H9 (cell line): ENCODE measurements around the gene NAE1. TPM values are rescaled to one million over a fixed set of nuclear protein-coding genes. Genes with fewer than 3 reads are reported as not detected.

Source experiments
- DNase-seq: peaks from one replicate; pipeline ENCODE4 v3.0.0-alpha.2; 2017
- H2AFZ ChIP-seq: one replicate; pipeline ENCODE4 v1.6.1; 2013; ENCODE audit warnings: mild to moderate bottlenecking, low read length, control low read depth, moderate library complexity
- H2AK5ac ChIP-seq: 2 replicates; pipeline ENCODE4 v1.6.1; 2013; ENCODE audit warnings: low read length, control low read depth, mixed read lengths; ENCODE audit not compliant: insufficient read length
- H2BK120ac ChIP-seq: one replicate; pipeline ENCODE4 v1.6.1; 2013; ENCODE audit warnings: low read depth, mild to moderate bottlenecking, low read length, control low read depth, inconsistent platforms; ENCODE audit not compliant: poor library complexity, severe bottlenecking
- H2BK12ac ChIP-seq: 2 replicates; pipeline ENCODE4 v1.6.1; 2013; ENCODE audit warnings: low read length, control low read depth, mixed read lengths, low read depth; ENCODE audit not compliant: insufficient read length
- H2BK15ac ChIP-seq: 2 replicates; pipeline ENCODE4 v1.6.1; 2013; ENCODE audit warnings: low read depth, low read length, control low read depth
- H2BK20ac ChIP-seq: one replicate; pipeline ENCODE4 v1.6.1; 2013; ENCODE audit warnings: low read depth, mild to moderate bottlenecking, low read length, control low read depth, inconsistent platforms; ENCODE audit not compliant: poor library complexity, severe bottlenecking
- H2BK5ac ChIP-seq: 2 replicates; pipeline ENCODE4 v1.6.1; 2013; ENCODE audit warnings: low read length, control low read depth, mixed read lengths; ENCODE audit not compliant: insufficient read length
- H3K14ac ChIP-seq: 2 replicates; pipeline ENCODE4 v1.6.1; 2013; ENCODE audit warnings: low read length, control low read depth; ENCODE audit not compliant: insufficient read depth
- H3K18ac ChIP-seq: 2 replicates; pipeline ENCODE4 v1.6.1; 2013; ENCODE audit warnings: low read depth, mild to moderate bottlenecking, mixed read lengths, low read length, control low read depth; ENCODE audit not compliant: insufficient read length
- H3K23ac ChIP-seq: 2 replicates; pipeline ENCODE4 v1.6.1; 2013; ENCODE audit warnings: low read length, control low read depth, mixed read lengths, low read depth; ENCODE audit not compliant: insufficient read length
- H3K23me2 ChIP-seq: 2 replicates; pipeline ENCODE4 v1.6.1; 2013; ENCODE audit warnings: low read depth, mild to moderate bottlenecking, mixed read lengths, low read length, control low read depth; ENCODE audit not compliant: insufficient read length, poor library complexity, severe bottlenecking
- H3K27ac ChIP-seq: 2 replicates; pipeline ENCODE4 v1.5.1; 2013; ENCODE audit warnings: low read length, control low read depth, mixed read lengths, low read depth; ENCODE audit not compliant: insufficient read length
- H3K27me3 ChIP-seq: 2 replicates; pipeline ENCODE4 v1.6.1; 2013; ENCODE audit warnings: low read length, control low read depth, inconsistent platforms; ENCODE audit not compliant: insufficient read depth
- H3K4ac ChIP-seq: 2 replicates; pipeline ENCODE4 v1.6.1; 2013; ENCODE audit warnings: low read depth, mild to moderate bottlenecking, control low read depth, inconsistent platforms, low read length, moderate library complexity
- H3K4me1 ChIP-seq: 2 replicates; pipeline ENCODE4 v1.6.1; 2013; ENCODE audit warnings: low read length, control low read depth, inconsistent platforms; ENCODE audit not compliant: insufficient read depth
- H3K4me2 ChIP-seq: 2 replicates; pipeline ENCODE4 v1.6.1; 2013; ENCODE audit warnings: low read length, control low read depth, mixed read lengths; ENCODE audit not compliant: insufficient read length, insufficient read depth
- H3K56ac ChIP-seq: 2 replicates; pipeline ENCODE4 v1.6.1; 2013; ENCODE audit warnings: low read depth, mild to moderate bottlenecking, mixed read lengths, low read length, control low read depth; ENCODE audit not compliant: insufficient read length
- H3K79me1 ChIP-seq: 2 replicates; pipeline ENCODE4 v1.6.1; 2013; ENCODE audit warnings: low read depth, mild to moderate bottlenecking, moderate library complexity, low read length, control low read depth, inconsistent platforms; ENCODE audit not compliant: insufficient read depth, poor library complexity, severe bottlenecking
- H3K79me2 ChIP-seq: 2 replicates; pipeline ENCODE4 v1.6.1; 2013; ENCODE audit warnings: low read length, control low read depth, inconsistent platforms; ENCODE audit not compliant: insufficient read depth
- H3K9ac ChIP-seq: 2 replicates; pipeline ENCODE4 v1.6.1; 2013; ENCODE audit warnings: low read length, control low read depth, mixed read lengths; ENCODE audit not compliant: insufficient read length; ENCODE audit errors: extremely low read depth
- H3K9me3 ChIP-seq: one replicate; pipeline ENCODE4 v1.6.1; 2013; ENCODE audit warnings: low read depth, low read length, inconsistent platforms; ENCODE audit not compliant: control insufficient read depth
- H3T11ph ChIP-seq: one replicate; pipeline ENCODE4 v1.6.1; 2013; ENCODE audit warnings: mild to moderate bottlenecking, low read length, control low read depth, inconsistent platforms
- H4K20me1 ChIP-seq: one replicate; pipeline ENCODE4 v1.6.1; 2013; ENCODE audit not compliant: control insufficient read depth, insufficient read length, insufficient read depth
- H4K5ac ChIP-seq: 2 replicates; pipeline ENCODE4 v1.6.1; 2013; ENCODE audit warnings: low read depth, mild to moderate bottlenecking, mixed read lengths, low read length, control low read depth; ENCODE audit not compliant: insufficient read length
- H4K8ac ChIP-seq: replicated peaks from 2 replicates; pipeline ENCODE4 v1.6.1; 2013; ENCODE audit warnings: low read length, control low read depth, mixed read lengths, low read depth; ENCODE audit not compliant: insufficient read length
- H4K91ac ChIP-seq: 2 replicates; pipeline ENCODE4 v1.6.1; 2013; ENCODE audit warnings: low read depth, mild to moderate bottlenecking, moderate library complexity, mixed read lengths, low read length, control low read depth; ENCODE audit not compliant: insufficient read length
- H3K27ac Mint-ChIP-seq, 3 experiments: 2 replicates in 2 of 3; 3 replicates in 1 of 3; pipeline ENCODE4 v1.8.0; 2020 to 2021; ENCODE audit warnings: mixed read lengths in 3 of 3, mild to moderate bottlenecking in 1 of 3, moderate library complexity in 1 of 3
- H3K27me3 Mint-ChIP-seq: 2 replicates; pipeline ENCODE4 v1.8.0; 2021; ENCODE audit warnings: low read depth, mild to moderate bottlenecking, moderate library complexity, mixed read lengths
- H3K36me3 Mint-ChIP-seq, 3 experiments: 2 replicates in 2 of 3; 3 replicates in 1 of 3; pipeline ENCODE4 v1.8.0; 2020 to 2021; ENCODE audit warnings: low read depth in 3 of 3, mixed read lengths in 3 of 3; ENCODE audit not compliant: insufficient read depth in 1 of 3
- H3K4me1 Mint-ChIP-seq, 2 experiments: 2 replicates each; pipeline ENCODE4 v1.8.0; 2020; ENCODE audit warnings: mixed read lengths in 2 of 2
- H3K4me3 Mint-ChIP-seq, 2 experiments: 2 replicates in 1 of 2; 3 replicates in 1 of 2; pipeline ENCODE4 v1.8.0; 2020 to 2021; ENCODE audit warnings: mild to moderate bottlenecking in 2 of 2, mixed read lengths in 2 of 2, moderate library complexity in 1 of 2
- H3K9me3 Mint-ChIP-seq, 2 experiments: 2 replicates in 1 of 2; 3 replicates in 1 of 2; pipeline ENCODE4 v1.8.0; 2020; ENCODE audit warnings: mild to moderate bottlenecking in 2 of 2, mixed read lengths in 2 of 2, moderate library complexity in 1 of 2
- CTCF ChIP-seq: fragments of 200-600 bp; sonication (generic); conservative IDR thresholded peaks from 3 replicates; pipeline ENCODE4 v1.8.0; 2021; ENCODE audit warnings: antibody characterized with exemption, mild to moderate bottlenecking
- WGBS: extraction: QIAGEN DNeasy Blood & Tissue Kit; methylation state at CpG from one replicate; pipeline ENCODE4 v1.1.7; 2013; ENCODE audit warnings: missing lambda C conversion rate, low lambda C conversion rate, mixed read lengths; ENCODE audit not compliant: insufficient read length; ENCODE audit errors: extremely low coverage; 5-methylcytosine and 5-hydroxymethylcytosine counted together
- total RNA-seq: library from RNA; stranded (reverse); gene quantifications from 2 replicates; pipeline ENCODE4 v1.2.1, GENCODE V29; 2021

NAE1 gene
- total RNA-seq, 1 experiment from 2014 or later: 144 TPM

- H3K4me1 Mint-ChIP-seq: peaks cover 10 to 13% of the 10 kb centered on the region in 2 experiments
- no peaks in the 10 kb centered on the region; the same call in 1 of the 2 replicates for H3K4me1 ChIP-seq
- no peak overlapping the region for H3K4me2 ChIP-seq
- H3K79me1 ChIP-seq: peaks cover 7% of the 10 kb centered on the region
- H3K27ac ChIP-seq: no peak overlapping the region
- H3K36me3 Mint-ChIP-seq: peaks cover 9 to 11% (median 10%) of the 10 kb centered on the region in 3 experiments; a peak in 6 of 7 replicates
- H3K14ac ChIP-seq: no peak overlapping the region
- H4K20me1 ChIP-seq: no peaks in the 10 kb centered on the region
- H3K23ac ChIP-seq: no peak overlapping the region
- H3K23me2 ChIP-seq: no peaks in the 10 kb centered on the region
- H3K4me3 Mint-ChIP-seq: no peak overlapping the region
- H3K27me3 ChIP-seq: no peaks in the 10 kb centered on the region
- H4K8ac ChIP-seq: no peak overlapping the region
- H3K4ac ChIP-seq: no peak overlapping the region
- no peak overlapping the region for H3K9ac ChIP-seq
- no peaks in the 10 kb centered on the region for H3K9me3 ChIP-seq
- no peak overlapping the region for H2AK5ac ChIP-seq
- no peak overlapping the region for H3K56ac ChIP-seq
- peaks cover 7% of the 10 kb centered on the region; the same call in 1 of the 2 replicates for H3K79me2 ChIP-seq
- H4K91ac ChIP-seq: no peak overlapping the region
- WGBS: no CpG with 5 or more reads among the region's 3 CpGs
- no peak overlapping the region for H2AFZ ChIP-seq
- no peaks in the 10 kb centered on the region for H3K9me3 Mint-ChIP-seq
- H3K18ac ChIP-seq: no peak overlapping the region
- H3K27ac Mint-ChIP-seq: no peak overlapping the region
- H2BK5ac ChIP-seq: no peak overlapping the region
- DNase-seq: no peak
- no peak overlapping the region for H2BK15ac ChIP-seq
- H2BK120ac ChIP-seq: no peak overlapping the region
- H2BK20ac ChIP-seq: no peak overlapping the region
- no peak overlapping the region for H3T11ph ChIP-seq
- TF ChIP-seq CTCF: no peak
- peaks cover 14% of the 10 kb centered on the region for H3K27me3 Mint-ChIP-seq
- H4K5ac ChIP-seq: no peak overlapping the region
- no peak overlapping the region for H2BK12ac ChIP-seq
Observed at GRCh38 chr16:66832190-66832589, 1.4 kb upstream of the NAE1 start.
